B cell (primary cell): ENCODE data around the gene KIAA0408. TPM values are rescaled to one million over a fixed set of nuclear protein-coding genes. Genes with fewer than 3 reads are reported as not detected.
"Not testable (repeated sequence)": the region's sequence is repeated elsewhere in the genome, so short reads cannot be mapped to it uniquely, and the experiment has no call there.

ENCODE experiments used
- ATAC-seq: fragments of 200-7000 bp; cut with Tn5 transposase; one replicate; pipeline ENCODE4 v1.10.0; 2021; ENCODE audit warnings: low read depth, mild to moderate bottlenecking, moderate number of reproducible peaks, moderate library complexity
- CTCF ChIA-PET: fragments of 350-600 bp; sonication (Branson Sonifier 250); formaldehyde crosslinking; loops from one replicate; lab custom pipeline; 2021; ENCODE audit warnings: antibody characterized with exemption, inconsistent platforms; lab: Charles Lee
- POLR2A ChIA-PET: fragments of 350-600 bp; sonication (Branson Sonifier 250); formaldehyde crosslinking; loops from one replicate; lab custom pipeline; 2021; ENCODE audit warnings: antibody characterized with exemption; lab: Charles Lee
- DNase-seq: peaks from one replicate; pipeline ENCODE4 v3.0.0; 2013
- H2AFZ ChIP-seq: 2 replicates; pipeline ENCODE4 v1.6.1; 2012; ENCODE audit warnings: mild to moderate bottlenecking, low read depth, low read length; ENCODE audit not compliant: insufficient read depth, poor library complexity, severe bottlenecking
- H3K27ac ChIP-seq, 2 donors: 1 replicate in 1 of 2; 2 replicates in 1 of 2; pipeline ENCODE4 v1.5.1; 2012 to 2013; ENCODE audit warnings: low read length in 2 of 2, mild to moderate bottlenecking in 2 of 2, moderate library complexity in 1 of 2
- H3K27me3 ChIP-seq, 4 experiments: fragments of 200-600 bp in 1 of 4; sonication (generic) in 1 of 4; replicated peaks in 1 of 4; 1 replicate in 2 of 4; 2 replicates in 2 of 4; pipeline versions ENCODE4 v1.6.1 to v1.7.0; 2013 to 2016; ENCODE audit warnings: low read length in 3 of 4, mild to moderate bottlenecking in 2 of 4, mixed read lengths in 1 of 4, moderate library complexity in 1 of 4; ENCODE audit not compliant: insufficient read depth in 4 of 4, control insufficient read depth in 3 of 4; ENCODE audit errors: control extremely low read depth in 1 of 4
- H3K36me3 ChIP-seq, 2 experiments: replicated peaks in 1 of 2; 1 replicate in 1 of 2; 2 replicates in 1 of 2; pipeline versions ENCODE4 v1.6.1 to v1.7.1; 2013; ENCODE audit warnings: low read length in 1 of 2; ENCODE audit not compliant: insufficient read depth in 2 of 2, control insufficient read depth in 1 of 2; ENCODE audit errors: control extremely low read depth in 1 of 2, extremely low read depth in 1 of 2
- H3K4me1 ChIP-seq, 2 donors: fragments of 200-600 bp in 1 of 2; sonication (generic) in 1 of 2; 1 replicate in 1 of 2; 2 replicates in 1 of 2; pipeline versions ENCODE4 v1.5.1 to v1.6.1; 2013 to 2017; ENCODE audit warnings: low read length in 2 of 2; ENCODE audit not compliant: control insufficient read depth in 2 of 2, insufficient read depth in 2 of 2
- H3K4me2 ChIP-seq: replicated peaks from 2 replicates; pipeline ENCODE3; 2012; ENCODE audit warnings: mild to moderate bottlenecking, low read depth, low read length; ENCODE audit not compliant: poor library complexity, severe bottlenecking
- H3K4me3 ChIP-seq, 5 experiments: fragments of 200-600 bp in 1 of 5; sonication (generic) in 1 of 5; 1 replicate in 3 of 5; 2 replicates in 2 of 5; pipeline versions ENCODE4 v1.5.1 to v1.7.0; 2011 to 2016; ENCODE audit warnings: low read length in 4 of 5, mild to moderate bottlenecking in 4 of 5, low read depth in 2 of 5, control low read depth in 1 of 5, moderate library complexity in 1 of 5; ENCODE audit not compliant: insufficient read depth in 1 of 5; ENCODE audit errors: control extremely low read depth in 1 of 5, extremely low read depth in 1 of 5
- H3K79me2 ChIP-seq: fragments of 200-600 bp; sonication (generic); one replicate; pipeline ENCODE4 v1.6.0; 2016; ENCODE audit warnings: low read length; ENCODE audit not compliant: control insufficient read depth, insufficient read depth
- H3K9ac ChIP-seq: fragments of 200-600 bp; sonication (generic); 2 replicates; pipeline ENCODE4 v1.6.1; 2017; ENCODE audit warnings: mild to moderate bottlenecking, low read length, moderate library complexity
- H3K9me3 ChIP-seq, 3 donors: one replicate each; pipeline versions ENCODE4 v1.6.1 to v1.7.1; 2013; ENCODE audit warnings: low read length in 2 of 3; ENCODE audit not compliant: control insufficient read depth in 2 of 3, insufficient read depth in 1 of 3; ENCODE audit errors: control extremely low read depth in 1 of 3
- H4K20me1 ChIP-seq: 2 replicates; pipeline ENCODE4 v1.6.0; 2012; ENCODE audit warnings: mild to moderate bottlenecking, low read length; ENCODE audit not compliant: insufficient read depth, control insufficient read depth, poor library complexity, severe bottlenecking
- H3K27ac Mint-ChIP-seq: one replicate; pipeline ENCODE4 v1.8.0; 2021; ENCODE audit warnings: mixed read lengths
- H3K27me3 Mint-ChIP-seq: one replicate; pipeline ENCODE4 v1.8.0; 2021; ENCODE audit warnings: mixed read lengths
- H3K4me1 Mint-ChIP-seq: one replicate; pipeline ENCODE4 v1.8.0; 2021; ENCODE audit warnings: mixed read lengths
- H3K4me3 Mint-ChIP-seq: one replicate; pipeline ENCODE4 v1.8.0; 2021; ENCODE audit warnings: mixed read lengths
- H3K9me3 Mint-ChIP-seq: one replicate; pipeline ENCODE4 v1.8.0; 2022; ENCODE audit warnings: mixed read lengths; ENCODE audit not compliant: insufficient read depth
- WGBS: methylation state at CpG from one replicate; pipeline ENCODE4 v1.1.5; 2013; ENCODE audit warnings: missing lambda C conversion rate; ENCODE audit not compliant: insufficient coverage; 5-methylcytosine and 5-hydroxymethylcytosine counted together
- intact Hi-C: fragments of 100-400 bp; cut with micrococcal nuclease; formaldehyde crosslinking; loops from one replicate; pipeline ENCODE4 v1.10.0; 2022
- polyA plus RNA-seq: library from polyadenylated mRNA; depleted of rRNA; stranded (reverse); fragments of >200 nt; gene quantifications from 2 replicates; pipeline ENCODE4 v1.2.3, GENCODE V29; 2012
- small RNA-seq: library from RNA; depleted of rRNA; stranded (forward); fragments of <200 nt; gene quantifications from one replicate; pipeline ENCODE3, GENCODE V24; 2012; ENCODE audit warnings: low replicate concordance, low read depth; ENCODE audit not compliant: insufficient read length
- total RNA-seq, 2 donors: library from RNA; stranded (reverse); fragments of 120-200 nt in 1 of 2; gene quantifications; 1 replicate in 1 of 2; 2 replicates in 1 of 2; pipeline versions ENCODE4 v1.2.3 to v1.2.4, GENCODE V29; 2013 to 2022

KIAA0408 gene
- total and polyA plus RNA-seq, 2 donors (not counting 1 experiment from before 2014, with no cell fraction given): 0.58 to 0.64 TPM

- H3K9me3 Mint-ChIP-seq, H3K4me2 ChIP-seq, ATAC-seq, intact Hi-C loops, H3K27me3 ChIP-seq, H3K9ac ChIP-seq, H3K27me3 Mint-ChIP-seq, DNase-seq, H3K36me3 ChIP-seq, H3K79me2 ChIP-seq, H4K20me1 ChIP-seq, H3K4me3 Mint-ChIP-seq, H3K27ac Mint-ChIP-seq, H3K4me1 ChIP-seq, H3K27ac ChIP-seq, POLR2A ChIA-PET, H3K4me3 ChIP-seq, H2AFZ ChIP-seq, H3K4me1 Mint-ChIP-seq, H3K9me3 ChIP-seq: not testable (repeated sequence)
- 97% methylated on average over 3 of the region's 8 CpGs for WGBS
- CTCF ChIA-PET: interaction anchor here (0.5 to 1.0 kb wide), 2 partner anchors 9 to 121 kb away, joined by 3 to 4 read pairs; no protein-coding TSS in a partner anchor
Observed at GRCh38 chr6:127412016-127412415, 47.2 kb downstream of the KIAA0408 start.

Small RNA genes lying within 50 kb of the gene (small RNA-seq; reads per million reads assigned to genes)
- not detected for gene KIAA0408

Other genes starting within 250 kb of the KIAA0408 start
- gene RNF146, start 192.5 kb downstream of the KIAA0408 start, total RNA-seq: 55.9 and 58.0 TPM in 2 replicates
- gene RNF146, start 192.5 kb downstream of the KIAA0408 start, polyA plus RNA-seq: 24.9 and 39.6 TPM in 2 replicates
- 60.0 and 60.5 TPM in 2 replicates for gene ECHDC1, start 115.8 kb downstream of the KIAA0408 start, total RNA-seq
- 26.9 and 29.2 TPM in 2 replicates for gene ECHDC1, start 115.8 kb downstream of the KIAA0408 start, polyA plus RNA-seq
- gene C6orf58, start 117.8 kb upstream of the KIAA0408 start, total RNA-seq: not detected in 2 replicates
- not detected in 2 replicates for gene C6orf58, start 117.8 kb upstream of the KIAA0408 start, polyA plus RNA-seq